Glutamatergic neuron (in vitro differentiated cells): ENCODE data around the gene COLQ. TPM values are rescaled to one million over a fixed set of nuclear protein-coding genes. Genes with fewer than 3 reads are reported as not detected.

Experiments used
- DNase-seq: peaks from one replicate; pipeline ENCODE4 v3.0.0; 2022
- H3K27ac Mint-ChIP-seq: one replicate; pipeline ENCODE4 v1.8.0; 2020; ENCODE audit warnings: mild to moderate bottlenecking, mixed read lengths, inconsistent platforms; ENCODE audit not compliant: unreplicated experiment
- H3K27me3 Mint-ChIP-seq: one replicate; pipeline ENCODE4 v1.8.0; 2020; ENCODE audit warnings: mild to moderate bottlenecking, moderate library complexity, mixed read lengths, inconsistent platforms; ENCODE audit not compliant: unreplicated experiment
- H3K36me3 Mint-ChIP-seq: one replicate; pipeline ENCODE4 v1.8.0; 2020; ENCODE audit warnings: mild to moderate bottlenecking, mixed read lengths, inconsistent platforms; ENCODE audit not compliant: unreplicated experiment
- H3K4me1 Mint-ChIP-seq: one replicate; pipeline ENCODE4 v1.8.0; 2020; ENCODE audit warnings: mild to moderate bottlenecking, low read depth, mixed read lengths, inconsistent platforms; ENCODE audit not compliant: unreplicated experiment
- H3K4me3 Mint-ChIP-seq: one replicate; pipeline ENCODE4 v1.8.0; 2020; ENCODE audit warnings: mild to moderate bottlenecking, mixed read lengths, inconsistent platforms; ENCODE audit not compliant: unreplicated experiment
- H3K9me3 Mint-ChIP-seq: one replicate; pipeline ENCODE4 v1.8.0; 2020; ENCODE audit warnings: mild to moderate bottlenecking, moderate library complexity, mixed read lengths, inconsistent platforms; ENCODE audit not compliant: unreplicated experiment
- CTCF ChIP-seq: fragments of 200-600 bp; sonication (generic); IDR thresholded peaks from one replicate; pipeline ENCODE4 v1.5.0; 2021; ENCODE audit not compliant: partially characterized antibody, unreplicated experiment
- total RNA-seq: library from RNA; stranded (reverse); fragmentation: NEBNext Ultra II Directional; extraction: Animal tissue kit (Norgen Biotek cat#: 25700); gene quantifications from one replicate; pipeline ENCODE4 v1.2.1, GENCODE V29; 2021; ENCODE audit not compliant: unreplicated experiment

COLQ gene
- total RNA-seq, 1 donor from 2014 or later: 4.8 TPM

GRCh38 chr3:15531346-15531745 lies 9.8 kb upstream of the COLQ start:
- Mint-ChIP-seq H3K4me3 (no peak overlapping the region), H3K27me3 (no peaks in the 10 kb centered on the region), H3K4me1 (no peaks in the 10 kb centered on the region), H3K36me3 (no peaks in the 10 kb centered on the region), H3K27ac (no peak overlapping the region), H3K9me3 (peaks cover 3% of the 10 kb centered on the region)
- DNase-seq: no peak
- no peak for TF ChIP-seq CTCF

GRCh38 chr3:15528854-15529537 lies 7.5 kb upstream of the COLQ start:
- Mint-ChIP-seq H3K4me3 (no peak overlapping the region), H3K4me1 (no peaks in the 10 kb centered on the region), H3K36me3 (no peaks in the 10 kb centered on the region), H3K9me3 (no peaks in the 10 kb centered on the region), H3K27ac (no peak overlapping the region), H3K27me3 (no peaks in the 10 kb centered on the region)
- DNase-seq: no peak
- TF ChIP-seq CTCF: no peak

GRCh38 chr3:15527031-15527459 lies 5.5 kb upstream of the COLQ start:
- H3K4me1 Mint-ChIP-seq: no peaks in the 10 kb centered on the region
- no peaks in the 10 kb centered on the region for H3K36me3 Mint-ChIP-seq
- H3K27me3 Mint-ChIP-seq: peaks cover 2% of the 10 kb centered on the region
- no peak overlapping the region for H3K27ac Mint-ChIP-seq
- DNase-seq: peak; percentile 55
- H3K9me3 Mint-ChIP-seq: no peaks in the 10 kb centered on the region
- no peak overlapping the region for H3K4me3 Mint-ChIP-seq
- TF ChIP-seq CTCF: peak; percentile 66

- Mint-ChIP-seq H3K4me1 (peaks cover 5% of the 10 kb centered on the region), H3K9me3 (no peaks in the 10 kb centered on the region), H3K27ac (no peak overlapping the region), H3K4me3 (no peak overlapping the region), H3K36me3 (no peaks in the 10 kb centered on the region), H3K27me3 (peaks cover 2% of the 10 kb centered on the region)
- TF ChIP-seq CTCF: no peak
- no peak for DNase-seq
These were observed 4.3 kb upstream of the COLQ start for GRCh38 chr3:15525790-15526189.

GRCh38 chr3:15523660-15524417 lies 2.3 kb upstream of the COLQ start:
- Mint-ChIP-seq H3K9me3 (no peaks in the 10 kb centered on the region), H3K4me1 (peaks cover 5% of the 10 kb centered on the region), H3K27ac (no peak overlapping the region), H3K36me3 (no peaks in the 10 kb centered on the region), H3K27me3 (peaks cover 2% of the 10 kb centered on the region), H3K4me3 (no peak overlapping the region)
- TF ChIP-seq CTCF: no peak
- DNase-seq: no peak
